ENCODE measurements around the gene CDKN2AIPNL. TPM values are rescaled to one million over a fixed set of nuclear protein-coding genes. Genes with fewer than 3 reads are reported as not detected.

CDKN2AIPNL gene
- total RNA-seq, 2 experiments from 2014 or later = 12.8 to 15.5 TPM

DNA sequence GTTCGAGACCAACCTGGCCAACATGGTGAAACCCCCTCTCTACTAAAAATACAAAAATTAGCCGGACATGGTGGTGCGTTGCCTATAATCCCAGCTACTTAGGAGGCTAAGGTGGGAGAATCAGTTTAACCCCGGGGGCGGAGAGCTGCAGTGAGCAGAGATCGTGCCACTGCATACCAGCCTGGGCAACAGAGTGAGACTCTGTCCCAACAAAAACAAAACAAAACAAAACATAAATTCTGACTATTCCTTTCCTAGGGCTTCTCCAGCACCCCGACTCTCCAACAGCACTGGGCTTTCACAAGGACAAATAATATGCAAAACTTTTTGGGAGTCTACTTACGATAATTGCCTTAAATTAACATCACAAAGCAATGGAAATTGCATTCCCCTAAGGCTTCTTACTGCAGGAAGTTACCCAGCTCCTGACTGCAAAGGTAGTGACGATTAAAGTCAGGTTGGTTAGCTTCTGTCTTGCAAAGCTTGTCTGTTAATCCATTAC, 15.9 kb upstream of the CDKN2AIPNL start:
- Histone ChIP-seq H3K27ac (ENCODE audit: low read depth in 1 of 2, low read length in 2 of 2) (no peak overlapping the region), H3K4me3 (ENCODE audit: low read length) (no peak overlapping the region), H3K9me3 (ENCODE audit: control insufficient read depth in 1 of 2, insufficient read depth in 1 of 2, low read length in 2 of 2) (no peaks in the 10 kb centered on the region), H3K27me3 (ENCODE audit: control insufficient read depth in 1 of 2, insufficient read depth in 2 of 2, low read length in 2 of 2) (peaks cover 0 to 4% of the 10 kb centered on the region in 2 experiments), H3K36me3 (ENCODE audit: insufficient read depth, low read length) (no peaks in the 10 kb centered on the region), H3K4me1 (ENCODE audit: insufficient read depth, low read length) (no peaks in the 10 kb centered on the region)
- TF ChIP-seq CTCF (IDR thresholded peaks at IDR 0.05) = no peak
- Mint-ChIP-seq H3K9me3 (no peaks in the 10 kb centered on the region), H3K36me3 (ENCODE audit: low read depth) (no peaks in the 10 kb centered on the region), H3K27ac (no peak overlapping the region), H3K4me1 (ENCODE audit: low read depth) (no peaks in the 10 kb centered on the region), H3K27me3 (no peaks in the 10 kb centered on the region), H3K4me3 (no peak overlapping the region)
- DNase-seq = no peak
- intact Hi-C loops (cut with DNase I, micrococcal nuclease) = no loop called here
- no peak for ATAC-seq (ENCODE audit: poor library complexity)
- ChIA-PET CTCF (interaction anchor here (0.7 to 1.2 kb wide), 2 partner anchors 15 to 100 kb away, joined by 3 read pairs; no protein-coding TSS in a partner anchor), POLR2A (no interaction called here)

GRCh38 chr5:134426361-134426760, 14.7 kb upstream of the CDKN2AIPNL start:
- no peaks in the 10 kb centered on the region for H3K9me3 Mint-ChIP-seq
- CTCF ChIA-PET = no interaction called here
- no peaks in the 10 kb centered on the region for H3K4me1 ChIP-seq (ENCODE audit: insufficient read depth, low read length)
- H3K4me3 Mint-ChIP-seq = no peak overlapping the region
- H3K27ac ChIP-seq (ENCODE audit: low read depth in 1 of 2, low read length in 2 of 2) = no peak overlapping the region
- no peak for TF ChIP-seq CTCF (IDR thresholded peaks at IDR 0.05)
- peaks cover 0 to 4% of the 10 kb centered on the region in 2 experiments for H3K27me3 ChIP-seq (ENCODE audit: control insufficient read depth in 1 of 2, insufficient read depth in 2 of 2, low read length in 2 of 2)
- no peaks in the 10 kb centered on the region for H3K9me3 ChIP-seq (ENCODE audit: control insufficient read depth in 1 of 2, insufficient read depth in 1 of 2, low read length in 2 of 2)
- POLR2A ChIA-PET = no interaction called here
- H3K4me1 Mint-ChIP-seq (ENCODE audit: low read depth) = no peaks in the 10 kb centered on the region
- no peak overlapping the region for H3K4me3 ChIP-seq (ENCODE audit: low read length)
- no peaks in the 10 kb centered on the region for H3K36me3 Mint-ChIP-seq (ENCODE audit: low read depth)
- no peaks in the 10 kb centered on the region for H3K27me3 Mint-ChIP-seq
- ATAC-seq (ENCODE audit: poor library complexity) = no peak
- no peak for DNase-seq
- no peak overlapping the region for H3K27ac Mint-ChIP-seq
- no peaks in the 10 kb centered on the region for H3K36me3 ChIP-seq (ENCODE audit: insufficient read depth, low read length)
- intact Hi-C loops (cut with DNase I, micrococcal nuclease) = no loop called here

- Histone ChIP-seq H3K4me1 (ENCODE audit: insufficient read depth, low read length) (no peaks in the 10 kb centered on the region), H3K9me3 (ENCODE audit: control insufficient read depth in 1 of 2, insufficient read depth in 1 of 2, low read length in 2 of 2) (no peaks in the 10 kb centered on the region), H3K4me3 (ENCODE audit: low read length) (no peak overlapping the region), H3K36me3 (ENCODE audit: insufficient read depth, low read length) (no peaks in the 10 kb centered on the region), H3K27ac (ENCODE audit: low read depth in 1 of 2, low read length in 2 of 2) (no peak overlapping the region), H3K27me3 (ENCODE audit: control insufficient read depth in 1 of 2, insufficient read depth in 2 of 2, low read length in 2 of 2) (peaks cover 0 to 4% of the 10 kb centered on the region in 2 experiments)
- Mint-ChIP-seq H3K4me1 (ENCODE audit: low read depth) (no peaks in the 10 kb centered on the region), H3K9me3 (no peaks in the 10 kb centered on the region), H3K27ac (no peak overlapping the region), H3K27me3 (no peaks in the 10 kb centered on the region), H3K4me3 (no peak overlapping the region), H3K36me3 (ENCODE audit: low read depth) (no peaks in the 10 kb centered on the region)
- POLR2A ChIA-PET = no interaction called here
- intact Hi-C loops (cut with DNase I, micrococcal nuclease) = no loop called here
- DNase-seq (no peak), ATAC-seq (ENCODE audit: poor library complexity) (no peak)
- no peak for TF ChIP-seq CTCF (IDR thresholded peaks at IDR 0.05)
- CTCF ChIA-PET = no interaction called here
Measured at GRCh38 chr5:134423376-134423775, 11.7 kb upstream of the CDKN2AIPNL start.
